HG03045 (cell line): ENCODE results near the gene CREB3L1.
"Not testable (repeated sequence)": the region's sequence is repeated elsewhere in the genome, so short reads cannot be mapped to it uniquely, and the experiment has no call there.

ENCODE experiments used
- ATAC-seq: cut with Tn5 transposase; IDR thresholded peaks from one replicate; pipeline ENCODE4 v1.9.1; 2021; ENCODE audit warnings: mild to moderate bottlenecking, moderate library complexity; ENCODE audit not compliant: unreplicated experiment

The CREB3L1 gene

GRCh38 chr11:46248289-46249102 lies 29.0 kb upstream of the CREB3L1 start:
- no peak for ATAC-seq

- ATAC-seq: no peak
Observed at GRCh38 chr11:46249103-46249937, 28.1 kb upstream of the CREB3L1 start.

- no peak for ATAC-seq
Observed at GRCh38 chr11:46249938-46250744, 27.3 kb upstream of the CREB3L1 start.

GRCh38 chr11:46250745-46251052 lies 26.8 kb upstream of the CREB3L1 start:
- ATAC-seq: no peak

GRCh38 chr11:46251954-46252353 lies 25.5 kb upstream of the CREB3L1 start:
- no peak for ATAC-seq

- no peak for ATAC-seq
Observed at GRCh38 chr11:46252373-46252914, 25.0 kb upstream of the CREB3L1 start.

- ATAC-seq: no peak
Observed at GRCh38 chr11:46253258-46254132, 24.0 kb upstream of the CREB3L1 start.

GRCh38 chr11:46254133-46254491 lies 23.4 kb upstream of the CREB3L1 start:
- no peak for ATAC-seq

GRCh38 chr11:46256540-46257001 lies 20.9 kb upstream of the CREB3L1 start:
- ATAC-seq: no peak

- not testable (repeated sequence) for ATAC-seq
Observed at GRCh38 chr11:46259347-46259746, 18.1 kb upstream of the CREB3L1 start.

- no peak for ATAC-seq
Observed at GRCh38 chr11:46259971-46260560, 17.4 kb upstream of the CREB3L1 start.

- no peak for ATAC-seq
Observed at GRCh38 chr11:46263120-46263519, 14.3 kb upstream of the CREB3L1 start.

GRCh38 chr11:46264030-46264429 lies 13.4 kb upstream of the CREB3L1 start:
- no peak for ATAC-seq

- no peak for ATAC-seq
Observed at GRCh38 chr11:46264976-46265375, 12.5 kb upstream of the CREB3L1 start.

- ATAC-seq: no peak
Observed at GRCh38 chr11:46265764-46266163, 11.7 kb upstream of the CREB3L1 start.

GRCh38 chr11:46267930-46268329 lies 9.5 kb upstream of the CREB3L1 start:
- no peak for ATAC-seq

GRCh38 chr11:46270684-46271083 lies 6.8 kb upstream of the CREB3L1 start:
- ATAC-seq: no peak

GRCh38 chr11:46271407-46271806 lies 6.1 kb upstream of the CREB3L1 start:
- ATAC-seq: no peak

GRCh38 chr11:46271875-46272815 lies 5.3 kb upstream of the CREB3L1 start:
- no peak for ATAC-seq
